ENCODE measurements around the gene TCF7L2.

- TF ChIP-seq, protein P1, sequence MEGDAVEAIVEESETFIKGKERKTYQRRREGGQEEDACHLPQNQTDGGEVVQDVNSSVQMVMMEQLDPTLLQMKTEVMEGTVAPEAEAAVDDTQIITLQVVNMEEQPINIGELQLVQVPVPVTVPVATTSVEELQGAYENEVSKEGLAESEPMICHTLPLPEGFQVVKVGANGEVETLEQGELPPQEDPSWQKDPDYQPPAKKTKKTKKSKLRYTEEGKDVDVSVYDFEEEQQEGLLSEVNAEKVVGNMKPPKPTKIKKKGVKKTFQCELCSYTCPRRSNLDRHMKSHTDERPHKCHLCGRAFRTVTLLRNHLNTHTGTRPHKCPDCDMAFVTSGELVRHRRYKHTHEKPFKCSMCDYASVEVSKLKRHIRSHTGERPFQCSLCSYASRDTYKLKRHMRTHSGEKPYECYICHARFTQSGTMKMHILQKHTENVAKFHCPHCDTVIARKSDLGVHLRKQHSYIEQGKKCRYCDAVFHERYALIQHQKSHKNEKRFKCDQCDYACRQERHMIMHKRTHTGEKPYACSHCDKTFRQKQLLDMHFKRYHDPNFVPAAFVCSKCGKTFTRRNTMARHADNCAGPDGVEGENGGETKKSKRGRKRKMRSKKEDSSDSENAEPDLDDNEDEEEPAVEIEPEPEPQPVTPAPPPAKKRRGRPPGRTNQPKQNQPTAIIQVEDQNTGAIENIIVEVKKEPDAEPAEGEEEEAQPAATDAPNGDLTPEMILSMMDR (conservative IDR thresholded peaks at IDR 0.05) = no peak
- no peak for TF ChIP-seq ZFX (IDR thresholded peaks at IDR 0.05)
These were observed 226.7 kb downstream of the TCF7L2 start for GRCh38 chr10:113176652-113177155.
